NCI-H345 (cell line): ENCODE data around the gene CCDC171.
"Not testable (repeated sequence)": the region's sequence is repeated elsewhere in the genome, so short reads cannot be mapped to it uniquely, and the experiment has no call there.

Source experiments
- DNase-seq: peaks from one replicate; lab custom pipeline; 2025; lab: John Stamatoyannopoulos, UW

CCDC171 gene

DNA sequence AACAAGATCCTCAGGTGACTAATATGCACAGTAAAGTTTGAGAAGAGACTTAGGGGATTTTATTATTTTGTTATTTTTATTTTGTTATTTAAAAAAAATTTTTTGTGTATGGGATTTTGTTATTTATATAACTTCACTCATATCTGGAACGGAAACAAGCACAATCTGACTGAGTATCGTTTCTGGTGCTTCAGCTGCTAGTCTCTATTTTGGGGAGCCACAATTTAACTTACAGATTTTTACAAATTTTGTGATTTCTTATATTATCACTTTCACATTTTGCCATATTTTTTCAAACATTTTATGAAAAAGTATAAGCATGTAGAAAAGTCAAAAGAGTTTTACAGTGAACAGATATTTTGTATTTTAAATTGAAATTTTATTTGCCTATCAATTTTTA, 208.7 kb downstream of the CCDC171 start:
- DNase-seq, result no peak

DNA sequence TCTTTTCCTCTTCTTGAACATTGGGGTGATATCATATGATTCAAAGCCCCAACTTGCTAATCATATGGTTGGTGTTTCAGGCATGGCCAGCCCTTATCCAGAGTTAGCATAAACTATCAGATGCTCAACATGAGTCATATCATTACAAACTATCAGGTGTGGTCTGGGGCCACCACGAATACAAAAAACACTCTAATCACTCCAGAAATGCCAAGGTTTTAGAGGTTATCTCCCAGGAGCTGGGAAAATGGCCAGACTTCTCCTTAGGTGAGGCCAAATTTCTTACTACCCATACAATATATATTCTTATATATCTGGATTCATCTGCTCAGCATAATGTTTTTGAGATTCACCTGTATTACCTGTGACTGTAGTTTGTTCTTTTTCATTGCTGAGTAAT, 210.5 kb downstream of the CCDC171 start:
- no peak for DNase-seq

DNA sequence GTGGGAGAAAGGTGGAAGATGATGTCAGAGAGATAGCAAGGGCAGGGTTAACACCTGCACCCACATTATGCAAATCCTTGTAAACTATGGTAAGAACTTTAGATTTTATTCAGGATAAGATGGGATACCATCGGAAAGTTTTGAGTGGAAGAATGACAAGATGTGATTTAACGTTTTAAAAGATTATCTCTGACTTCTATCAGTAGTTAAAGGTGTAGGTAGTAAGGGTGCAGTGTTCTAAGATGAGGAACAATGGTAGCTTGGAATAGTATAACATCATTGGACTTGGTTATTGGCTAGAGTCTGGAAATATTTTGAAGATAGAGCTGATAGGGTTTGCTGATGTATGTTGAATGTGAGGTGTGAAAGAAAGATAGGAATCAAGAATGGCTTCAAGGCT, 211.3 kb downstream of the CCDC171 start:
- DNase-seq, result no peak

DNA sequence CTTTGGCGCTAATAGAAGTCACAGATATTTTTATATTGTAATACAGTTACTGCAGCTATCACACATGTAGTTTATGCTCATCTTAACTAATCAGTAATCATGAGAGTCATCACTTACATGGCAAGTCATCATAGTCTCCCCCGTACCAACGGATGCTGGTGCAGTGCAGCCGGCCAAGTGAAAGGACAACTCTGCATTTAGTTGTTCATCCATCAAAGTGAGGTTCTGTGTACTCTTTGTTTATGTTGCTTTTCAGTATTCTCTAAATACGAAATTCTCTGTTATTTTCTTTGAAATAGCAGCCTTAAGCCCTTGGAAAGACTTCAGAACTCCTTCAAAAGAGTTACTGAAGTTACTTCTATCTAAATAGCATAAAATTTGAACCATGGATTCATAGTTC, 216.7 kb downstream of the CCDC171 start:
- no peak for DNase-seq

DNA sequence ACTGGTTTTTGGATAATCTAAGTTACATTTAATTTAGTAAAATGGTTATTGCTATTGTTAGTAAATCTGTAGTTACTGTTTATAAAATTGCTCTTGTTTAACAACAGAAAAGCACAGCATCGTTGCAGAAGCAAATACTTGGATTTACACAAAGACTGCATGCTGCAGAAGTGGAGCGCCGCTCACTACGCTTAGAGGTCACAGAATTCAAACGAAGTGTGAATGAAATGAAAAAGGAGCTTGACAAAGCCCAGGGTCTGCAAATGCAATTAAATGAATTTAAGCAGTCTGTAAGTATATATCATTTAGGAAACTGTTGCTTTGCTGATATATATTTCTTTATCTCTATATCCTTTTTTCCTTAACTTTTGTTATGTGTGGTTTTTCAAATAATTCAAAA, 226.0 kb downstream of the CCDC171 start:
- DNase-seq, result no peak

DNA sequence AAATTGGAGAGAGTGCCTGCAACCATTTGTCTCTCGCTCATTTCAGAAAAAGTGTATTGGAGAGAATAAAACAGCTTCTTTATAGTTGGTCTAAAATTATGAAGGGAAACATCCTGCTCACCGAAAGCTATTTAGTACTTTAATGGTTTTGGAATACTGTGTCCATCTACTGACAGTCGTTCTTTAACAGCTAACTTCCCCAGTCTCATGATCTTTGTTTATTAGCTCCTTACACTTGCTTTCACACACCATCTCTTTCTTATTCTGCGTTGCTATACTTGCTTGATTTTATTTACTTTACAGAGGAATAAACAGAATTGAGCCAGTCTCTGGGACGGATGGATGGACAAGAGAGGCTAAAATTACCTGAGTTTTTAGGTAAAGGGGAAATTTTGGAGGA, 229.3 kb downstream of the CCDC171 start:
- no peak for DNase-seq

DNA sequence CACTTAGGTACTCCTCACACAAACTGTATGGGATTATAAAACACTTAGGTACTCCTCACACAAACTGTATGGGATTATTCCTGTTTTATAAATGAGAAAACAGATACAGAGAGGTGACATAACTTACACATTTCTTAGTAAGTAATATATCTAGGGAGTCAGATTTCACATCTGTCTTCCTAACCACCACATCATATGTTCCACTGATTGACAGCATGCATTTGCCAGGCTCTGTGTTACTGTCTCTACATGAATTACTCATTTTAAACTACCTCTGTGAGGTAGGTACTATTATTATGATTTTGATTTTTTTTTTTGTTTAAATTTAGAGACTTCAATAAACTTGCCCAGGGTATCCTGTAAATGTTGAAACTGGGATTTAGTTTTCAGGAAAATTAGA, 232.7 kb downstream of the CCDC171 start:
- no peak for DNase-seq

DNA sequence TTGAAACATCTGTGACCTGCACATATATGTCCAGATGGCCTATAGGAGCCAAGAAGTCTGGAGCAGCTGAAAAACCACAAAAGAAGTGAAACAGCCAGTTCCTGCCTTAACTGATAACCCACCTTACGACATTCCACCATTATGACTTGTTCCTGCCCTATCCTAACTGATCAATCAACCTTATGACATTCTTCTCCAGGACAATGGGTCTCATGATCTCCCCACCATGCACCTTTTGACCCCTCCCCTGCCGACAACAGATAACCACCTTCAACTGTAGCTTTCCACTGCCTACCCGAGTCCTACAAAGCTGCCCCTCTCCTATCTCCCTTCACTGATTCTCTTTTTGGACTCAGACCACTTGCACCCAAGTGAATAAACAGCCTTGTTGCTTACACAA, 233.8 kb downstream of the CCDC171 start:
- no peak for DNase-seq

DNA sequence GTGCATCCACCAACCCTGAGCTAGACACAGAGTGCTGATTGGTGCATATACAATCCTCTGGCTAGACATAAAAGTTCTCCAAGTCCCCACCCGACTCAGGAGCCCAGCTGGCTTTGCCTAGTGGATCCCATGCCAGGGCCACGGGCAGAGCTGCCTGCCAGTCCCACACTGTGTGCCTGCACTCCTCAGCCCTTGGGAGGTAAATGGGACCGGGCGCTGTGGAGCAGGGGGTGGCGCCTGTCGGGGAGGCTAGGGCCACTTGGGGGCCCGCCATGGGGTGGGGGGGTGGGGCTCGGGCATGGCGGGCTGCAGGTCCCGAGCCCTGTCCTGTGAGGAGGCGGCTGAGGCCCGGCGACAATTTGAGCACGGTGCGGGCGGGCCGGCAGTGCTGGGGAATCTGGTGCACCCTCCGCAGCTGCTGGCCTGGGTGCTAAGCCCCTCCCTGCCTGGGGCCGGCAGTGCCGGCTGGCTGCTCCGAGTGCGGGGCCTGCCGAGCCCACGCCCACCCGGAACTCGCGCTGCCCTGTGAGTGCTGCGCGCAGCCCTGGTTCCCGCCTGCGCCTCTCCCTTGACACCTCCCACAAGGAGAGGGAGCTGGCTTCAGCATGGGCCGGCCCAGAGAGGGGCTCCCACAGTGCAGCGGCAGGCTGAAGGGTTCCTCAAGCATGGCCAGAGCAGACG, 257.5 kb downstream of the CCDC171 start:
- not testable (repeated sequence) for DNase-seq

DNA sequence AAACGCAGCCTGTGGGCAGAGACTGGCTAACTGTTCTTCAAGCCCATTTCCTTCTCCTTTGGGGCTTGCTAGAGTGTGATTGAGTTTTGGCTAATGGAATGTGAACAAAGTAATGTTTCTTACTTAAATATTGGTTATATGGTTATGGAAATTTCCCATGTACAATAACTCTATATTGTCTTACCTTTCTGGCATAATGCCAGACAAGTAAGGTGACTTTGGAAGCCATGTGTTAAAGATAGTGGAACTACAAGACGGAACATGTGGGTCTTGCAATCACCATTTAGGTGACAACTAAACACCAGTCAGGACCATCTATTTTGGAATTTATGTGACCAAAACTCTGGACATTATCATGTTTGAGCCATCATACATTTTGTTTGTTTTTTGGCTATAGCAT, 260.2 kb downstream of the CCDC171 start:
- DNase-seq, result no peak

DNA sequence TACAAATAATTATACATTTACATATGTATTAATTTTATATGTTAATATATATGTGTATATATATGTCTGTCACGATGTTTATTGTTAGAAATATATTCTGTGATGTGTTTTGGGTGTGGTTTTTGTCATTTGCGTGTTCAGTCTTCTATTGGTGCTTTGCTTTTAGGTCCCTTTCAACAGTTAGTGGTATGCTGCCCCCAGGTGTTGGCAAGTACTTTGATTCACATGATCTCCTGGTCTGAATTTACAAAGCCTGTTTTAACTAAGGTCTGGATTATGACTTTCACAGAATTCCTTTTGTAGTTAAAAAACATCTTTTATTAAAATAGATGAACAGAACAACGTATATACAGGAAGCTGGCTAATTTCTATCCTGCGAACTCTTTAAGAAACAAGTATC, 271.5 kb downstream of the CCDC171 start:
- no peak for DNase-seq

DNA sequence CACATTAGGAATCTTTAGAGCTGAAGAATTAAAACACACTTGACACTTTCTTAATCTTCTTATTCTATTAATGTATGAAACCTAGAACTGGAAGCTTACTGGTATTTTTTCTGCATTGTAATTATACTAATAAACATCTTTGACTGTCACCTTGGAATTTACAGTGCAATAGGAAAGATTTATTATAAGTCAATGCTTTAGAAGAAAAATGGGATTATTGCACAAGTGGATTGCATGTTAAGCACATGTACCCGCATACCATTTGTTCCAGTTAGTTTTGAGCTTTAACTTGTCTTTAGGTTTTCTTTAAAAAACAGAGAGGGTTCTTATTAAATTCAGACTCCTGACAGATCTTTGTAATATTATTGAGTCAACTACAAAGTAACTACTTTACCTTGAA, 278.5 kb downstream of the CCDC171 start:
- DNase-seq, result no peak

DNA sequence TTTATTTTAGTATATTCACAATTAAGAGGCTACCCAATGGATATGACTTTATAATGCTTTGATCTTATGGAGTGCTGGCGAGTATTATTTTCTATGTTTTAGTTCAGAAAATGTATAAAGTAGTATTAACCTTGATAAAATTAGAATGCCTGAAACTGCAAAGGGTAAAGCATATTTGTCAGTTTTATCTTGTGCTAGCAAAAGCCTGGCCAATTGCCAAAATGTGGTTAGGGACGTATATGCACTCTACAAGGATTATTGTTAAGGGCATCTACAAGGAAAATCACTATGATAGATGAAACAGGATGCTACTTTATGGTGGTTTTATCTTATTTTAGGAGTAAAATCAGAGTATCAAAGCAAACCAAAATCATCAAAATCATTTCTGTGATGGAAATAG, 281.7 kb downstream of the CCDC171 start:
- peak; percentile 45 for DNase-seq

DNA sequence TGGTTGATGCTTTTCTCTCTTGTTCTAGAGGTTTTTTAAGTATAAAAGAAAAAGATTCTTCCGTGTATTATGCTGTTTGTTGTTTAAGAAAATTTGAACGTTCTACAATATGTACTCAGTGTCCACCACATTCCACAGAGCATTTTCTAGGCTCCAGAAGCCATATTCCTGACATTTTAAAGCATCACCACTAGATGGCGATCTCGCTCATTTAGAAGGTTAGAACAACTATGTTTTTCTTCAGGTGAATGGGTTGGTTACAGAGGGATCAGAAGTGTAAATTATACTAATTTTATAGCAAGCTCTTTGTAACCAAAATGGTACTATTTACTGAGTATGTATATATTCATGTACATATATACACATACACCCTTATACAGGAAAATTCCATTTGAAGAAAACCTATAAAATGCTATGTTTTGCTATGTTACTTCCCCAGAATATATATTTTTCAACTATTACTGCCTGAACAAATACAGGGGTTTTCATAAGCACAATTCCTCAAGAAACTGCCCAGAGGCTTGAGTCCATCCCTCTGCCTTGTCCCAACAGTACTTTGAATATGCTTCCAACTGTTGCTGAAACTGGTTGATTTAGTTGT, 284.3 kb downstream of the CCDC171 start:
- peak; percentile 66 for DNase-seq

DNA sequence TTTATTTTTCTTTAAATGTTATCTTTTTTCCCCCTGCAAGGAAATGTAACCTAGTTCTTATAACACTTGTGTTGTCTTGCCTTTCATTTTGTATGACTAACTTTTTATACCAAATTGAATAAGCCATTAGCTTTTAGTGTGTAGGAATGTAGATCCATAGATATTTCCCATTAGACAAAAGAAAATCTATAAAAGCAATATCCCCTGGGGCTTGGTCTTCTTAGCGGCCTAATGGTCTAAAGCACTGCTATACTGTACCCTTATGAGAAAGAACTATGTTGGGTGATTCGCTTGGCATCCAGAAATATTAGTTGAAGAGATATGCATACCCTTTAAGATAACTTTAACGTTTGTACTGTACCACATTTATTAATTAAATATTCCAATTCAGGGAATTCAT, 289.2 kb downstream of the CCDC171 start:
- no peak for DNase-seq

DNA sequence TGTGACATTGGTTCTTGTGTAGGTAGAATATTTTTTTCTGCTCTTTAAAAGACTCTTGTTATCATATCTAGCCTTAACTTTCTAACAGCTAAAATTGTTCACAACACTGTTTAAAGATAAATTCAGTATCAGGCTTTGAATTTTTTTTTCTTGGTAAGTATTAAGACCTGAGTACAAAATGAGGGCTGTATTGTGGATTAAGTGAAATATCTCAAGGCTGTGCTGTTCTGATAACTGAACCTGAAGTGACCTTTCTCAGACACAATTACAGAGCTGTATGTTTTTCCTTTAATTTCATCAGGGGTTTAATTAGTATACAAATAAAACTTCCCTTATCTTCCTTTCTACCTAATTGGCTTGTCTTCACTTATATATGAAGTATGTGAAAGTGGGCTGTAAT, 290.5 kb downstream of the CCDC171 start:
- DNase-seq, result no peak

DNA sequence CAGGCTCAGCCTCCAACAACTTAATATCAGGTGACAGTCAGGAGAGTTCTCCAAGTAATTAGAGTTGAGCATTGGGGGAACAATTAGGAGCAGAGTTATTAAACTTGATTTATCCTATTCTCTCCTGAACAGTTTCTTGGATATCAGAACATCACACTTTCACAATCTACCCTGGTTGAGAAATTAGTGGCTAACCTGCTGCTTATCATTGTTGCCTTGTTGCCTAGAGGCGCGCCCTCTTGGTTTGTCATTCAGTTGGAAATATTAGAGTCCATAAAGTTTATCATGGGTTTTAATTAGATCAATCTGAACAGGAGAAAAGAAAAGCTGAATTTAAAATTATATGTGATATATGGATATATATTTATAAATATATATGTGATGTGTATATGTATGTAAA, 291.1 kb downstream of the CCDC171 start:
- no peak for DNase-seq

DNA sequence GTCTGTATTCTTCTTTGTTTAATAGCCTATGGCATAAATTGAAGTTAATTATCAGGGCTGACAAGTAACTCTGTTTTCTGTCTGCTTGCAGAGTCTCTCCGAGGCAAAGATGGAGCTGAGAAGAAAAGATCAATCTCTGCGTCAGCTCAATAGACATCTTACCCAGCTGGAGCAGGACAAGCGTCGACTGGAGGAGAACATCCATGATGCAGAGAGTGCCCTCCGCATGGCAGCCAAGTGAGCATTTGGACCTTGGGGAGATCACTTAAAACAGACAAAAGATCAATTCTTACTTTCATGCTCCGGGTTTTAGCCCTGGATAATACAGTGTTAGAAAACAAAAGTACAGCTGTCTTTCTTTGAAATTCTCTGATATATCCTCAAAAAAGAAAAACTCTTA, 293.8 kb downstream of the CCDC171 start:
- DNase-seq, result no peak

DNA sequence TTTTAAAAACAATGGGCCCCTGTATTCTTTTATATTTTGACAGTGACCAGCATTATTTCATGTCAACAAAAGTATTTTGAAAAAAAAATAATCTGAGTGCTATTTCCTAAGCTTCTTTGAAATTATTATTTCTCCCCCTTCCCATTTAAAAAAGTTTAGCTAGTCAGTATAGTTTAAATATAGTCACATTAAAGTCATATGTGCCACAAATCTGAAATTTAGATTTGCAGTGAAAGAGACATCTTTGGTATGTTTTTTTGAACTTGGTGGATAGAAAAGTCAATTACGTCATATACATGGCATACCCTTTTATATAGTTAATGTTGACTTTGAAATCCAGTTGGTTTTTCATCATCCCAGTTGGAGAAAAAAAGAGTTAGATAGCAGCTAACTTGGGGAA, 297.0 kb downstream of the CCDC171 start:
- no peak for DNase-seq

DNA sequence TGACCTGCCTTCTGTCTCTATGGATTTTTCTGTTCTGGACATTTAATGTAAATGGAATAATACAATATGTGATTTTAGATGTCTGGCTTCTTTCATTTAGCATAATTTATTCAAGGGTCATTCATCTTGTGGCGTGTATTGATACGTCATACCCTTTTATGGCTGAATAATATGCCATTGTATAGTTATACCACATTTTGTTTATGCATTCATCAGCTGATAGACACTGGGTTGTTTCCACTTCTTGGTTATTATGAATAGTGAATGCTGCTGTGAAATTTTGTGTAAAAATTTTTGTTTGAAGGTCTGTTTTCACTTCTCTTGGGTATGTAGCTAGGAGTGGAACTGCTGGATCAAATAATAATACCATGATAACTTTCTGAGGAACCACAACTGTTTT, 298.9 kb downstream of the CCDC171 start:
- no peak for DNase-seq

DNA sequence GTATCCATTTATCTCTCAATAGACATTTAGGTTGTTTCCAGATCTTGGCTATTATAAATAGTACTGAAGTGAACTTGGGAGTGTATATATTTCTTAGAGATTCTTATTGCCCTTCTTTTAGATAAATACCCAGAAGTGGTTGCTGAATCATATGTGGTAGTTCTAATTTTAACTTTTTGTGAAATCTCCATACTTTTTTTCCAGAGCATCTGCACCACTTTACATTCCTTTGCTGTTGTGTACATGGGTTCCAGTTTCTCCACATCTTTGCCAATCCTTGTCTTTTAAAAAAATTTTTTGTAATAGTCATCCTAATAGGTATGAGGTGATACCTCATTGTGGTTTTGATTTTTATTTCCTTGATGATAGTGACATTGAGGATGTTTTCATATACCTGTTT, 303.7 kb downstream of the CCDC171 start:
- DNase-seq, result no peak

DNA sequence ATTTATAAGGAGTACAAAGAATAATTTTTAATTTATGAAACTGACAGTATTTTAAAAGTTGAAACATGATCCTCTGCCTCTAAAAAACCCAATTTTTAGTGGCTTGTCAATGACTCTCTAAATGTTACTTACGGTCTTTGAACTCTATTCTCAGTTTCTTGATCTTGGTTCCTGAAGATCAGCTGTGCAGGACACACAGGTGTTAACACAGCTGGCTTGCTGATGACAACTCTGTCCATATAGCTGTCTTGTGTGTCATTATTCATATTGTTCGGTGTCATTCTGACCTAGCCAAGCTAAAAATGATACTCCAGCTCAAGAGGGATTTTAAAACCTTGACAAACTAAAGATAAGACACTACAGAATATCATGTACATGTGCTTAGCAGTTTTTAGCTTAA, 314.5 kb downstream of the CCDC171 start:
- no peak for DNase-seq

DNA sequence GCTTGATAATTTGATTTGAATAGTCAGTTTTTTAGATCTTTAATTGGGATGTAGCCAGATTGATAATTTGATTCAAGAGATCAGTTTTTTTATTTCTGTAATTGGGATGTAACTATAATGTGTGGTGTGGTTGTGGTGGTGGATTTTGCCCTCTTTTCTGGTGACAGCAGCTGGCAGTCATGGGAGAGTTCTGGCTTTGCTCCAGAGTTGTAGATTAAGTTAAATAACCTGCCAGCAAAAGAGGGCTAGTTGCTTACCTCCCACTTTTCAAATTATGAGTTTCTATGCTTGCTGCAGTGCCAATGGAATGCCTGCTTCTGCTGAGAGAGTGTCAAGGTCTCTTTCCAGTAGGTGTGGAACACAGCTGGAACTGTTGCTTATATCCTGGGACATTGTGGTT, 315.1 kb downstream of the CCDC171 start:
- peak; percentile 49 for DNase-seq

DNA sequence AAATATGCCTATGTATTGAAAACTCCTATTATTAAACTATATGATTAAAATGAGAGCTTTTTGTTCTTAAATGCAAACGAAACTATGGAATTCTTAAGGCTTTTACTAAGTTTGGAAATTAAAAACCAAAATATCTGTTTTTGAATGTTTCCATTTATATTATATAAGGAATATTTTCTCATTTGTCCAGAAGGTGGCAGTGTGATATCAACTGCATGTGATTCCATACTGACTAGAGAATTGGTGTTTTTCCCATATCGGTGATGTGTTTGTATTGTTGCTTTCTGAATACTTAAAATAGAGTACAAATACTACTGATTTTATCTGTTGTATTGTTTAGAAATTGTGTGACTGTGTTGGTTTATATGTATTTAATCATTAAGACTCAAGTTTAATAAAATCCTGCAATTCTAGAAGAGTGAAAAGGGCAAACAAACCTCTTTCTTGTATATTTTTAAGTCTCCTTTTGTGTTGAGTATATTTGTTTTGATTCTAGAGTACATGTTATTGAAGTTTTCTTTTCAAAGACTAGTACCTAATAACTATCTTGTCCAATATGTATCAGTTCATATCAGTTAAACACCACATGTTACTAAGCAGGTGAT, 320.8 kb downstream of the CCDC171 start:
- peak; percentile 58 for DNase-seq
